Liver (tissue), 9 donors: ENCODE results near the gene TBC1D16. TPM values are rescaled to one million over a fixed set of nuclear protein-coding genes. Genes with fewer than 3 reads are reported as not detected.

Experiments used
- DNase-seq: peaks from one replicate; pipeline ENCODE4 v3.0.0-alpha.2; 2017; ENCODE audit warnings: low spot score
- H3K27ac ChIP-seq, 2 donors: one replicate each; pipeline ENCODE4 v1.7.0; 2013; ENCODE audit warnings: inconsistent platforms in 2 of 2, low read length in 2 of 2, control low read depth in 1 of 2, low read depth in 1 of 2, mild to moderate bottlenecking in 1 of 2
- H3K27me3 ChIP-seq, 4 donors: one replicate each; pipeline versions ENCODE4 v1.6.1 to v1.7.0; 2013; ENCODE audit warnings: low read length in 3 of 4, inconsistent platforms in 1 of 4, mild to moderate bottlenecking in 1 of 4, moderate library complexity in 1 of 4; ENCODE audit not compliant: control insufficient read depth in 4 of 4, insufficient read depth in 4 of 4
- H3K36me3 ChIP-seq, 4 donors: one replicate each; pipeline versions ENCODE4 v1.6.1 to v1.7.0; 2013; ENCODE audit warnings: low read length in 3 of 4, mild to moderate bottlenecking in 3 of 4, low read depth in 1 of 4, moderate library complexity in 1 of 4; ENCODE audit not compliant: control insufficient read depth in 4 of 4, insufficient read depth in 3 of 4
- H3K4me1 ChIP-seq, 4 donors: one replicate each; pipeline versions ENCODE4 v1.6.1 to v1.7.0; 2013; ENCODE audit warnings: low read length in 3 of 4, mild to moderate bottlenecking in 3 of 4, moderate library complexity in 1 of 4; ENCODE audit not compliant: control insufficient read depth in 4 of 4, insufficient read depth in 4 of 4
- H3K4me3 ChIP-seq, 3 donors: one replicate each; pipeline versions ENCODE4 v1.6.1 to v1.7.0; 2013; ENCODE audit warnings: low read length in 3 of 3, control low read depth in 1 of 3, low read depth in 1 of 3, mild to moderate bottlenecking in 1 of 3
- H3K9ac ChIP-seq, 2 donors: one replicate each; pipeline ENCODE4 v1.7.0; 2013; ENCODE audit warnings: low read length in 2 of 2, mild to moderate bottlenecking in 2 of 2, moderate library complexity in 2 of 2, control low read depth in 1 of 2, low read depth in 1 of 2
- H3K9me3 ChIP-seq, 4 donors: one replicate each; pipeline versions ENCODE4 v1.6.1 to v1.7.0; 2013; ENCODE audit warnings: low read length in 3 of 4; ENCODE audit not compliant: control insufficient read depth in 4 of 4
- EGR1 ChIP-seq, 2 donors: IDR thresholded peaks; 2 replicates each; pipeline ENCODE4 v1.6.1; 2016 to 2018; ENCODE audit warnings: antibody characterized with exemption in 2 of 2, low read depth in 2 of 2
- FOXA1 ChIP-seq: IDR thresholded peaks from 2 replicates; pipeline ENCODE4 v1.6.1; 2016; ENCODE audit warnings: antibody characterized with exemption
- FOXA2 ChIP-seq: IDR thresholded peaks from 2 replicates; pipeline ENCODE4 v1.6.1; 2016; ENCODE audit warnings: antibody characterized with exemption
- GABPA ChIP-seq, 2 donors: IDR thresholded peaks in 1 of 2; conservative IDR thresholded peaks in 1 of 2; 2 replicates each; pipeline ENCODE4 v1.6.1; 2016; ENCODE audit warnings: antibody characterized with exemption in 2 of 2, mild to moderate bottlenecking in 1 of 2, moderate library complexity in 1 of 2
- HNF4A ChIP-seq, 2 donors: conservative IDR thresholded peaks; 2 replicates each; pipeline ENCODE4 v1.6.1; 2016; ENCODE audit warnings: antibody characterized with exemption in 2 of 2, mild to moderate bottlenecking in 2 of 2
- HNF4G ChIP-seq: IDR thresholded peaks from 2 replicates; pipeline ENCODE4 v1.6.1; 2016; ENCODE audit warnings: antibody characterized with exemption
- JUND ChIP-seq, 2 donors: IDR thresholded peaks; 2 replicates each; pipeline ENCODE4 v1.6.1; 2016; ENCODE audit warnings: antibody characterized with exemption in 2 of 2
- NR2F2 ChIP-seq: IDR thresholded peaks from 2 replicates; pipeline ENCODE4 v1.6.1; 2016; ENCODE audit warnings: antibody characterized with exemption
- RAD21 ChIP-seq, 2 donors: IDR thresholded peaks; 2 replicates each; pipeline ENCODE4 v1.6.1; 2016; ENCODE audit warnings: antibody characterized with exemption in 2 of 2, mild to moderate bottlenecking in 2 of 2
- RXRA ChIP-seq, 2 donors: IDR thresholded peaks; 2 replicates each; pipeline ENCODE4 v1.6.1; 2017 to 2018; ENCODE audit warnings: antibody characterized with exemption in 2 of 2, mild to moderate bottlenecking in 1 of 2
- SP1 ChIP-seq: IDR thresholded peaks from 2 replicates; pipeline ENCODE4 v1.6.1; 2018; ENCODE audit warnings: antibody characterized with exemption, mild to moderate bottlenecking
- YY1 ChIP-seq: IDR thresholded peaks from 2 replicates; pipeline ENCODE4 v1.6.1; 2016; ENCODE audit warnings: antibody characterized with exemption, mild to moderate bottlenecking
- WGBS: extraction: QIAGEN DNeasy Blood & Tissue Kit; methylation state at CpG from one replicate; pipeline ENCODE4 v1.1.7; 2013; 5-methylcytosine and 5-hydroxymethylcytosine counted together
- polyA plus RNA-seq, 2 donors: library from polyadenylated mRNA; stranded (reverse) in 1 of 2; unstranded in 1 of 2; fragments of 200-250 nt in 1 of 2; fragments of >200 nt in 1 of 2; fragmentation: Nextera tagmentation in 1 of 2; extraction: Ambion mirVana in 1 of 2; gene quantifications; one replicate each; pipeline versions ENCODE4 v1.2.1 to v1.2.3, GENCODE V29; 2013 to 2015
- total RNA-seq, 2 donors: library from RNA; depleted of rRNA; stranded (reverse); fragments of >200 nt; gene quantifications; one replicate each; pipeline ENCODE4 v1.2.3, GENCODE V29; 2014
- TF ChIP-seq, protein P1 (sequence below): IDR thresholded peaks from 2 replicates; pipeline ENCODE4 v1.6.1; 2016; ENCODE audit warnings: antibody characterized with exemption
- TF ChIP-seq, protein P2 (sequence below): IDR thresholded peaks from 2 replicates; pipeline ENCODE4 v1.6.1; 2016; ENCODE audit warnings: antibody characterized with exemption
- TF ChIP-seq, protein P3 (sequence below): fragments of 150-350 bp; IDR thresholded peaks from 2 replicates; pipeline ENCODE4 v1.5.1; 2017; ENCODE audit warnings: improper control_type of control experiment, low read depth, low read length; ENCODE audit not compliant: missing input control
- TF ChIP-seq, protein P4 (sequence below): IDR thresholded peaks from 2 replicates; pipeline ENCODE4 v1.6.1; 2016; ENCODE audit warnings: antibody characterized with exemption
- TF ChIP-seq, protein P5 (sequence below): IDR thresholded peaks from 2 replicates; pipeline ENCODE4 v1.6.1; 2016; ENCODE audit warnings: antibody characterized with exemption, mild to moderate bottlenecking
- donor health status: healthy.
- donor health status: healthy.
- donor health status: healthy.
- donor health status: healthy.
- donor health status: healthy.

Gene TBC1D16
- total and polyA plus RNA-seq, 4 donors, result 3.4 to 29.5 (median 4.7) TPM

DNA sequence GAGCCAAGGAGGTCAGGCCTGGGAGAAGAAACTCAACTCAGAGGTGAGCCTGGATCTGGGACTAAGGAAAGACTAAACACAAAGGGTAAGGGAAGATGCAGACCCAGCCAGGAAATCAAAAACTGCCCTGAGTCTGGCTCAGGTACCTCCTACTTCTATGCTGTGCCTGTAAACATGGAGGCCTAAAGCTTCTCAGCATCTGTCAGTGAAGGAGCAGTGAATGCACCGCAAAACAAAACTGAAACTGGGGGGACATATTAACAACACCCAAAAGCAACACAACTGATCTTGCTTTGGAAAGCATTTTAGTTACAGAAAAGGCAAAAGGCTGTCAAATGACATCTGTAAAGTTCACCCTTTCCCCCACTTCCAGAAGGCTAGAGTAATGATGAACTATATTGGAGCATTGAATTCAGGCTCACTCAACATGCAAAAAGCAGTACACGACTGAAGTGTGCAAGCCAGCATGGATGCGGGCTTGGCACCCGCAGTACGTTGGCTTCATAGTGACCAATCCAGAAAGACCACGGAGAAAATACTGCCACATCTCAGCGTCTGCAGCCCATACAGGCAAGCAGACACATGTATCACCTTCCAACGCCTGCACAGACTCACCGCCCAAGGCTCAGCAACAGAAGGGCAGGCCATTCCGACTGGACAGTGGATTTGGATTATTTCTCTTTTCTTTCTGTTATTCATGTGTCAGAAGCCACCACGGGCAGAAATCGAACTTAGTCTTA, 3.8 kb downstream of the TBC1D16 start:
- H3K9ac ChIP-seq, result no peak overlapping the region
- no peak overlapping the region for H3K4me3 ChIP-seq
- 95% methylated on average over 12 of the region's 12 CpGs for WGBS
- TF ChIP-seq NR2F2 (no peak), RXRA (IDR thresholded peaks at IDR 0.05) (no peak), HNF4G (no peak), RAD21 (IDR thresholded peaks at IDR 0.05) (no peak), FOXA1 (no peak), EGR1 (IDR thresholded peaks at IDR 0.05; ENCODE audit: low read depth in 2 of 2) (no peak), YY1 (no peak), HNF4A (conservative IDR thresholded peaks at IDR 0.05) (no peak), SP1 (no peak), JUND (IDR thresholded peaks at IDR 0.05) (no peak), FOXA2 (no peak), GABPA (IDR thresholded peaks at IDR 0.05 in 1 of 2, conservative IDR thresholded peaks at IDR 0.05 in 1 of 2) (no peak)
- TF ChIP-seq, protein P1, sequence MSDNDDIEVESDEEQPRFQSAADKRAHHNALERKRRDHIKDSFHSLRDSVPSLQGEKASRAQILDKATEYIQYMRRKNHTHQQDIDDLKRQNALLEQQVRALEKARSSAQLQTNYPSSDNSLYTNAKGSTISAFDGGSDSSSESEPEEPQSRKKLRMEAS, result no peak
- TF ChIP-seq, protein P2, sequence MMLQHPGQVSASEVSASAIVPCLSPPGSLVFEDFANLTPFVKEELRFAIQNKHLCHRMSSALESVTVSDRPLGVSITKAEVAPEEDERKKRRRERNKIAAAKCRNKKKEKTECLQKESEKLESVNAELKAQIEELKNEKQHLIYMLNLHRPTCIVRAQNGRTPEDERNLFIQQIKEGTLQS, result no peak
- TF ChIP-seq, protein P3, sequence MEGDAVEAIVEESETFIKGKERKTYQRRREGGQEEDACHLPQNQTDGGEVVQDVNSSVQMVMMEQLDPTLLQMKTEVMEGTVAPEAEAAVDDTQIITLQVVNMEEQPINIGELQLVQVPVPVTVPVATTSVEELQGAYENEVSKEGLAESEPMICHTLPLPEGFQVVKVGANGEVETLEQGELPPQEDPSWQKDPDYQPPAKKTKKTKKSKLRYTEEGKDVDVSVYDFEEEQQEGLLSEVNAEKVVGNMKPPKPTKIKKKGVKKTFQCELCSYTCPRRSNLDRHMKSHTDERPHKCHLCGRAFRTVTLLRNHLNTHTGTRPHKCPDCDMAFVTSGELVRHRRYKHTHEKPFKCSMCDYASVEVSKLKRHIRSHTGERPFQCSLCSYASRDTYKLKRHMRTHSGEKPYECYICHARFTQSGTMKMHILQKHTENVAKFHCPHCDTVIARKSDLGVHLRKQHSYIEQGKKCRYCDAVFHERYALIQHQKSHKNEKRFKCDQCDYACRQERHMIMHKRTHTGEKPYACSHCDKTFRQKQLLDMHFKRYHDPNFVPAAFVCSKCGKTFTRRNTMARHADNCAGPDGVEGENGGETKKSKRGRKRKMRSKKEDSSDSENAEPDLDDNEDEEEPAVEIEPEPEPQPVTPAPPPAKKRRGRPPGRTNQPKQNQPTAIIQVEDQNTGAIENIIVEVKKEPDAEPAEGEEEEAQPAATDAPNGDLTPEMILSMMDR, result no peak
- TF ChIP-seq, protein P4, sequence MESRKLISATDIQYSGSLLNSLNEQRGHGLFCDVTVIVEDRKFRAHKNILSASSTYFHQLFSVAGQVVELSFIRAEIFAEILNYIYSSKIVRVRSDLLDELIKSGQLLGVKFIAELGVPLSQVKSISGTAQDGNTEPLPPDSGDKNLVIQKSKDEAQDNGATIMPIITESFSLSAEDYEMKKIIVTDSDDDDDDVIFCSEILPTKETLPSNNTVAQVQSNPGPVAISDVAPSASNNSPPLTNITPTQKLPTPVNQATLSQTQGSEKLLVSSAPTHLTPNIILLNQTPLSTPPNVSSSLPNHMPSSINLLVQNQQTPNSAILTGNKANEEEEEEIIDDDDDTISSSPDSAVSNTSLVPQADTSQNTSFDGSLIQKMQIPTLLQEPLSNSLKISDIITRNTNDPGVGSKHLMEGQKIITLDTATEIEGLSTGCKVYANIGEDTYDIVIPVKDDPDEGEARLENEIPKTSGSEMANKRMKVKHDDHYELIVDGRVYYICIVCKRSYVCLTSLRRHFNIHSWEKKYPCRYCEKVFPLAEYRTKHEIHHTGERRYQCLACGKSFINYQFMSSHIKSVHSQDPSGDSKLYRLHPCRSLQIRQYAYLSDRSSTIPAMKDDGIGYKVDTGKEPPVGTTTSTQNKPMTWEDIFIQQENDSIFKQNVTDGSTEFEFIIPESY, result no peak
- TF ChIP-seq, protein P5, sequence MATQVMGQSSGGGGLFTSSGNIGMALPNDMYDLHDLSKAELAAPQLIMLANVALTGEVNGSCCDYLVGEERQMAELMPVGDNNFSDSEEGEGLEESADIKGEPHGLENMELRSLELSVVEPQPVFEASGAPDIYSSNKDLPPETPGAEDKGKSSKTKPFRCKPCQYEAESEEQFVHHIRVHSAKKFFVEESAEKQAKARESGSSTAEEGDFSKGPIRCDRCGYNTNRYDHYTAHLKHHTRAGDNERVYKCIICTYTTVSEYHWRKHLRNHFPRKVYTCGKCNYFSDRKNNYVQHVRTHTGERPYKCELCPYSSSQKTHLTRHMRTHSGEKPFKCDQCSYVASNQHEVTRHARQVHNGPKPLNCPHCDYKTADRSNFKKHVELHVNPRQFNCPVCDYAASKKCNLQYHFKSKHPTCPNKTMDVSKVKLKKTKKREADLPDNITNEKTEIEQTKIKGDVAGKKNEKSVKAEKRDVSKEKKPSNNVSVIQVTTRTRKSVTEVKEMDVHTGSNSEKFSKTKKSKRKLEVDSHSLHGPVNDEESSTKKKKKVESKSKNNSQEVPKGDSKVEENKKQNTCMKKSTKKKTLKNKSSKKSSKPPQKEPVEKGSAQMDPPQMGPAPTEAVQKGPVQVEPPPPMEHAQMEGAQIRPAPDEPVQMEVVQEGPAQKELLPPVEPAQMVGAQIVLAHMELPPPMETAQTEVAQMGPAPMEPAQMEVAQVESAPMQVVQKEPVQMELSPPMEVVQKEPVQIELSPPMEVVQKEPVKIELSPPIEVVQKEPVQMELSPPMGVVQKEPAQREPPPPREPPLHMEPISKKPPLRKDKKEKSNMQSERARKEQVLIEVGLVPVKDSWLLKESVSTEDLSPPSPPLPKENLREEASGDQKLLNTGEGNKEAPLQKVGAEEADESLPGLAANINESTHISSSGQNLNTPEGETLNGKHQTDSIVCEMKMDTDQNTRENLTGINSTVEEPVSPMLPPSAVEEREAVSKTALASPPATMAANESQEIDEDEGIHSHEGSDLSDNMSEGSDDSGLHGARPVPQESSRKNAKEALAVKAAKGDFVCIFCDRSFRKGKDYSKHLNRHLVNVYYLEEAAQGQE, result no peak
- no peaks in the 10 kb centered on the region for H3K27me3 ChIP-seq
- DNase-seq, result no peak
- peaks cover 13 to 63% (median 46%) of the 10 kb centered on the region in 4 donors for H3K4me1 ChIP-seq
- no peaks in the 10 kb centered on the region for H3K9me3 ChIP-seq
- no peak overlapping the region for H3K27ac ChIP-seq
- H3K36me3 ChIP-seq, result no peaks in the 10 kb centered on the region
